HG03439 (cell line): ENCODE measurements around the gene KCNQ1.

Source experiments
- ATAC-seq: cut with Tn5 transposase; IDR thresholded peaks from one replicate; pipeline ENCODE4 v1.9.1; 2021; ENCODE audit warnings: mild to moderate bottlenecking, moderate library complexity; ENCODE audit not compliant: unreplicated experiment

Gene KCNQ1

GRCh38 chr11:2410616-2411015 is 34.2 kb upstream of the KCNQ1 start:
- no peak for ATAC-seq

- no peak for ATAC-seq
Observed at GRCh38 chr11:2411446-2412305, 33.1 kb upstream of the KCNQ1 start.

GRCh38 chr11:2412323-2412722 is 32.5 kb upstream of the KCNQ1 start:
- no peak for ATAC-seq

GRCh38 chr11:2413742-2414579 is 30.8 kb upstream of the KCNQ1 start:
- ATAC-seq: no peak

GRCh38 chr11:2414616-2415015 is 30.2 kb upstream of the KCNQ1 start:
- ATAC-seq: no peak

GRCh38 chr11:2415171-2415570 is 29.6 kb upstream of the KCNQ1 start:
- ATAC-seq: no peak

GRCh38 chr11:2415601-2416380 is 29.0 kb upstream of the KCNQ1 start:
- no peak for ATAC-seq

GRCh38 chr11:2416765-2417164 is 28.0 kb upstream of the KCNQ1 start:
- no peak for ATAC-seq

- ATAC-seq: no peak
Observed at GRCh38 chr11:2417856-2418692, 26.7 kb upstream of the KCNQ1 start.

- no peak for ATAC-seq
Observed at GRCh38 chr11:2418693-2419360, 26.0 kb upstream of the KCNQ1 start.

- no peak for ATAC-seq
Observed at GRCh38 chr11:2419638-2420501, 24.9 kb upstream of the KCNQ1 start.

GRCh38 chr11:2420502-2421225 is 24.1 kb upstream of the KCNQ1 start:
- ATAC-seq: no peak

- ATAC-seq: no peak
Observed at GRCh38 chr11:2421226-2421994, 23.4 kb upstream of the KCNQ1 start.

- ATAC-seq: no peak
Observed at GRCh38 chr11:2421996-2422395, 22.8 kb upstream of the KCNQ1 start.

- ATAC-seq: no peak
Observed at GRCh38 chr11:2422461-2423156, 22.2 kb upstream of the KCNQ1 start.

GRCh38 chr11:2423157-2424025 is 21.4 kb upstream of the KCNQ1 start:
- ATAC-seq: no peak
